HCT116 (cell line): Measurements from ENCODE around the gene CHST8.

ENCODE experiments used
- EGR1 ChIP-seq: IDR thresholded peaks from 2 replicates; pipeline ENCODE4 v1.6.1; 2012; ENCODE audit warnings: low read depth
- EZH2phosphoT487 ChIP-seq: fragments of 200-600 bp; IDR thresholded peaks from 2 replicates; pipeline ENCODE4 v1.6.1; 2018; ENCODE audit warnings: antibody characterized with exemption, borderline replicate concordance
- POLR2AphosphoS5 ChIP-seq: IDR thresholded peaks from 2 replicates; pipeline ENCODE4 v1.6.1; 2011; ENCODE audit warnings: mild to moderate bottlenecking, low read depth, low read length, moderate library complexity
- SP1 ChIP-seq: IDR thresholded peaks from 2 replicates; pipeline ENCODE4 v1.6.1; 2012; ENCODE audit warnings: low read depth
- YY1 ChIP-seq: IDR thresholded peaks from 2 replicates; pipeline ENCODE4 v1.6.1; 2011; ENCODE audit warnings: low read length, low read depth, moderate library complexity, mild to moderate bottlenecking; ENCODE audit not compliant: insufficient replicate concordance; ENCODE audit errors: extremely low read depth
- ZNF274 ChIP-seq: fragments of 200-500 bp; sonication (Bioruptor generic); IDR thresholded peaks from 2 replicates; pipeline ENCODE4 v1.6.1; 2014; ENCODE audit warnings: mild to moderate bottlenecking, low read depth, low read length, inconsistent platforms
- TF ChIP-seq, protein P1 (sequence below), 3 experiments: fragments of 200-600 bp in 1 of 3; sonication (generic) in 1 of 3; IDR thresholded peaks in 2 of 3; conservative IDR thresholded peaks in 1 of 3; 2 replicates each; pipeline ENCODE4 v1.5.1; 2012 to 2017; ENCODE audit warnings: low read depth in 2 of 3, low read length in 2 of 3, antibody characterized with exemption in 1 of 3, borderline replicate concordance in 1 of 3, control low read depth in 1 of 3, mild to moderate bottlenecking in 1 of 3, mixed read lengths in 1 of 3, mixed run types in 1 of 3, moderate library complexity in 1 of 3; ENCODE audit not compliant: insufficient read depth in 1 of 3
- TF ChIP-seq, protein P2 (sequence below): IDR thresholded peaks from 2 replicates; pipeline ENCODE4 v1.6.1; 2012

GRCh38 chr19:33686687-33687480 lies 65.1 kb downstream of the CHST8 start:
- TF ChIP-seq POLR2AphosphoS5, result no peak
- TF ChIP-seq EGR1, result no peak
- TF ChIP-seq, protein P1, sequence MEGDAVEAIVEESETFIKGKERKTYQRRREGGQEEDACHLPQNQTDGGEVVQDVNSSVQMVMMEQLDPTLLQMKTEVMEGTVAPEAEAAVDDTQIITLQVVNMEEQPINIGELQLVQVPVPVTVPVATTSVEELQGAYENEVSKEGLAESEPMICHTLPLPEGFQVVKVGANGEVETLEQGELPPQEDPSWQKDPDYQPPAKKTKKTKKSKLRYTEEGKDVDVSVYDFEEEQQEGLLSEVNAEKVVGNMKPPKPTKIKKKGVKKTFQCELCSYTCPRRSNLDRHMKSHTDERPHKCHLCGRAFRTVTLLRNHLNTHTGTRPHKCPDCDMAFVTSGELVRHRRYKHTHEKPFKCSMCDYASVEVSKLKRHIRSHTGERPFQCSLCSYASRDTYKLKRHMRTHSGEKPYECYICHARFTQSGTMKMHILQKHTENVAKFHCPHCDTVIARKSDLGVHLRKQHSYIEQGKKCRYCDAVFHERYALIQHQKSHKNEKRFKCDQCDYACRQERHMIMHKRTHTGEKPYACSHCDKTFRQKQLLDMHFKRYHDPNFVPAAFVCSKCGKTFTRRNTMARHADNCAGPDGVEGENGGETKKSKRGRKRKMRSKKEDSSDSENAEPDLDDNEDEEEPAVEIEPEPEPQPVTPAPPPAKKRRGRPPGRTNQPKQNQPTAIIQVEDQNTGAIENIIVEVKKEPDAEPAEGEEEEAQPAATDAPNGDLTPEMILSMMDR (IDR thresholded peaks at IDR 0.05 in 2 of 3, conservative IDR thresholded peaks at IDR 0.05 in 1 of 3; ENCODE audit: borderline replicate concordance in 1 of 3, insufficient read depth in 1 of 3, low read depth in 2 of 3, low read length in 2 of 3), result no peak
- no peak for TF ChIP-seq ZNF274
- TF ChIP-seq SP1, result no peak
- TF ChIP-seq, protein P2, sequence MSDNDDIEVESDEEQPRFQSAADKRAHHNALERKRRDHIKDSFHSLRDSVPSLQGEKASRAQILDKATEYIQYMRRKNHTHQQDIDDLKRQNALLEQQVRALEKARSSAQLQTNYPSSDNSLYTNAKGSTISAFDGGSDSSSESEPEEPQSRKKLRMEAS, result no peak
- TF ChIP-seq YY1, result no peak
- no peak for TF ChIP-seq EZH2phosphoT487
